HG03039 (cell line): ENCODE data around the gene LMNTD2.
A peak's percentile ranks its signal among the peaks of the same experiment; 100 is the strongest.
"Not testable (repeated sequence)": the region's sequence is repeated elsewhere in the genome, so short reads cannot be mapped to it uniquely, and the experiment has no call there.

Experiments used
- ATAC-seq: cut with Tn5 transposase; IDR thresholded peaks from one replicate; pipeline ENCODE4 v1.9.1; 2021; ENCODE audit warnings: mild to moderate bottlenecking, moderate library complexity; ENCODE audit not compliant: unreplicated experiment

LMNTD2 gene

DNA sequence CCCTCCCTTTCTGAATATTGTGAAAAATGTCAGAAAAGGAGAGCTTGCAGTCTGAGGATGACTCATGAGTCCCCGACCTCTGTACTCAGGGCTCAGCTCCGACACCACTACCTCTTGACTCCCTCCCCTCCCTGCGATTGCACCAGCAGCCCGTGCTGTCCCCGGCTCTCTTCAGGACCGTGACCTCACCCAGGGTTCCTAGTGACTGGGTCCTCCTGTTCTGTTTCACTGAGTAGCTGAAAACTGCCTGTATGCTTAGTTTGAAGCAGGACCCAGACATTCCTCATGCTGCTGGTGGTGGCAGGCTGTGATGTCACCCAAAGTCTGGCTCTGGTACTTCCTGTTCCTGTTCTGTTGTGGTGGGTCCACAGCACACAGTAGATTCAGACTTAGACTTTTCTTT, 27.4 kb upstream of the LMNTD2 start:
- no peak for ATAC-seq

DNA sequence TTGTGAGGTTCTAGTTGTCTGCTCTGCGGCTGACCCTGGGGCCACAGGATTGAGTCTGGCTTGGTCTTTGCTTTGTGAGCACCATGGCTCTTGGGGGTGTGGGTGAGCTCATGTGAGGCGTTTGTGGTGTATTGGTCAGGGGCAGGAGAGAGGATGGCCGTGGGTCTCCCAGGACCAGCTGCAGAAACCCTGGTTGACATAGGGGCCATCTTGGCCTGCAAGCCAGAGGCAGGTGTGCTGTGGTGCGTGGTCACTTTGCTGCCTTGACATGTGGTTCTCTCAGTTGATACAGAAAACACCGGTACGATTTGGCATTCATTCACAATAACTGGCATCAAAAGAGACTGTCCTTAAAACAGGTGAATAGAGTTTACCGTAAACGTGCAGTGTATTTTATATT, 27.0 kb upstream of the LMNTD2 start:
- no peak for ATAC-seq

DNA sequence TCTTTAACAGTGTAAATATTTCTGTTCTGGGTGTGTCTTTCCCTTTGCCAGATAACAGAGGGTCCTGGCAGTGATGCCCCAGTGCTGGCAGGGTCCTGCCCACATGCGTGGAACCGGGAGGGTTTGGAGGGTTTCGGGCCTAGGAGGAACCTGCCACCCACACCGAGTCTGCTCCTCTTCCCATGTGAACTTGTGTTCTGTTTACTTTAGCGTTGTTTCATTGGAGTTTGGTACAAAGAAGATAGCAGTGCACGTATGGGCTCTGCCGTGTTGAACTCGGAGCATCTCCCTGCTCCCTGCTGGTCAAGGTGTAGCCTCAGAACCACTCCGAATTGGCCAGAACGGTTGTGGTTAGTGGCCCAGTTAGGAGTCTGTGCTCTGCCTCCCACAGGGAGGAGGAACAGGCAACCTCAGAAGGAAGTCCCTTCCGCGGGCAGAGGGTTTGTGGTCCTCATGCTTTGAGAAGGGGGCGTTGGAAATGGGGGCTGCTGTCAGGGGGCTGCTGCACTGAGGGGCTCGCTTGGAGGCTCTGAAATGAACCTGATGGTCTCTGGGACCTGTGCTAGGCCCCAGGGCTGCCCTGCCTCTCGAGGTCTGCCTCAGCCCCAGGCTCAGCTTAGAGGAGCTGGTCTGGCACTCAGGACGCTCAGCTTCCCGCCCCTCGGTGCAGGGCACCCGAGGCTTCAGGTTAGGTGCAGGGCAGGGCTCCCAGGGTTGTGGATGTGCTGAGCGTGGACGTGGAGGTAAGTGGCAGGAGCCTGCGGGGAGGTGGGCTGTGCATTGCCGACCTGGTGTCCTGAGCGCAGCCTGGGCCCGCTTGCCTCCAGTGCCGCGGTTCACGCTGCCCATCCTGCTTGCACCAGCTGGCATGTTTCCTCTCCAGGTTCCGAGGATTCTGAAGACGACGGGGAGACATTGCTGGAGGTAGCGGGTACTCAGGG, 26.1 kb upstream of the LMNTD2 start:
- ATAC-seq, result no peak

DNA sequence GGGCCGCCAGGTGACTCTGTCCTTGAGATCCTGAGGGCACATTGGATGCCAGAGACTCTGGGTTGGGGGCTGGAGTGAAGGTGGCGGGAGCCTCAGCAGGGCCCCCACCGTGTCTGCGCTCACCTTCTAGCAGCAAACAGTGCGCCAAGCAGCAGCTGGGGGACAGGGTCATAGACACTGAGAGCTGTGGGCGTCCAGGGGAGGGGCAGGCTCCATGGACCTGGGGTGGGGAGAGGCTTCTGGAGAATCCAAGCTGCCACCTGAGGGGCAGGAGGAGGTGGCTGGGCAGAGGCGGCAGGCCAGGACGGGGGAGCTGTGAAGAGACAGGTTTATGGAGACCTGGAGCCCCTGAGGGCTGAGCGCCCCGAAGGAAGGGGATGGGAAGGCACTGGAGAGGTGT, 23.7 kb upstream of the LMNTD2 start:
- ATAC-seq, result no peak

DNA sequence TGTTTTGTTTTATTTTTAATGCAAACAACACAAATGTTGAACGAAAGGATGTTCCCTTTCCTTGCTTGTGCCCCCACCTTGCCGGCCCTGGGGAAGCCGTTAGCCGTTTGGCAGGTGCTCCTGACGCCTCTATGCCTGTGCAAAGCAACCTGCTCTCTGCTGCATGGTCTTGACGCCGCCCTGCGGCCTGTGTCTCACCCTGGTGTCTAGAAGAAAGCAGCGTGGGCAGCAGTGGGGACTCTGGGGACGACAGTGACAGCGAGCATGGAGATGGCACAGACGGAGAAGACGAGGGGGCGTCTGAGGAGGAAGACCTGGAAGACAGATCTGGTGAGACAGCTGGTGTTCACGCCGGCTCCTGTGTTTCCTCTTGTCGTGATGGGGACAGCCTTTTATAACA, 21.2 kb upstream of the LMNTD2 start:
- ATAC-seq, result no peak

DNA sequence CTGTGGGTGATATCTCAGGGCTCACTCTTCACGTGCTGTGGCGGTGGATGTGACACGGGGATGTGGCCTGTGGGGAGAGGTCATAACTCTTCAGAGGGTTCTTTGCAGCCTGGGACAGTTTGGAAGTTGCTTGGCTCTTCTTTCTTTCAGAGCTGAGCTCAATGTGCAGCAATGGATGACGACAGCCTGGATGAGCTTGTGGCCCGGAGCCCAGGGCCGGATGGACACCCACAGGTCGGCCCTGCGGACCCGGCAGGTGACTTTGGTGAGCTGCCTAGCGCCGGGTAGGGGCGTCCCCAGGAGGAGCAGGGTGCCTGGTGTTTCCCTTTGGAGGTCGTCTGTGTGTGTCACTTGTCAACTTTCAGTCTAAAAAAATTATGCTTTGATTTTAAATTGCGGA, 20.8 kb upstream of the LMNTD2 start:
- no peak for ATAC-seq

DNA sequence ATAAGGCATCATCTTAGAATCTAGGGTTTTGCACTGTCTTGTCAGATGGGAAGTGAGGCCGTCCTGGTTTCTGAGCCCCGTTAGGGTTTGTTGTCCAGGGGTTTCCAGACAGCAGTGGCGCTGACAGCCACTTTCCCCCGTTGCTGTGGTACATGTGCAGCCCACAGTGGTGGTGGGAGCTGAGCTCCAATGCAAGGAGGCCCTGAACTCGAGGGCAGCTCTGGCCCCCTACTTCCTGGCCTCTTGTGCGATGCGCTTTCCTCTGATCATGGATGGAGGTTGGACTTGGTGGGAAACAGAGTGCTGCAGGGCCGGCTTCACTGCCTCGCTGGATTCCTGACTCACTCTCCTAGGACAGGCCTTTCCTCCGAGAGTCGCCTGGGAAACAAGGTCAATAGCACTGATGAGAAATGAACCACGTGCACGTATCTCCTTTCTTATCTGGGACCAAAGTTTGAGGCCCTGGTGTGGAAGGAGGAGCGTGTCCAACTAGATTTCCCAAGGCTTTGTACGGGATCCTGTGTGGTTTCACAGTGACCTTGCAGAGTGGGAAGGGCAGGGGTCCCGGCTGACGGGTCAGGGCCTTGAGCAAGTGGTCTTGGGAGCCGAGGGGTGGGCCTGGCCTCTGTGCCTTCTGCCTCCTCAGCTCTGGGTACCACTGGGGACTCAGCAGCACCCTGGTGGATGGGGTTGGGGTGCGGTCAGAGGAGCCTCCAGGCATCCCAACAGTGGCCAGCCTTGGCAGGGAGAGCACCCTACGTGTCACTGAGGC, 19.5 kb upstream of the LMNTD2 start:
- ATAC-seq, result no peak

DNA sequence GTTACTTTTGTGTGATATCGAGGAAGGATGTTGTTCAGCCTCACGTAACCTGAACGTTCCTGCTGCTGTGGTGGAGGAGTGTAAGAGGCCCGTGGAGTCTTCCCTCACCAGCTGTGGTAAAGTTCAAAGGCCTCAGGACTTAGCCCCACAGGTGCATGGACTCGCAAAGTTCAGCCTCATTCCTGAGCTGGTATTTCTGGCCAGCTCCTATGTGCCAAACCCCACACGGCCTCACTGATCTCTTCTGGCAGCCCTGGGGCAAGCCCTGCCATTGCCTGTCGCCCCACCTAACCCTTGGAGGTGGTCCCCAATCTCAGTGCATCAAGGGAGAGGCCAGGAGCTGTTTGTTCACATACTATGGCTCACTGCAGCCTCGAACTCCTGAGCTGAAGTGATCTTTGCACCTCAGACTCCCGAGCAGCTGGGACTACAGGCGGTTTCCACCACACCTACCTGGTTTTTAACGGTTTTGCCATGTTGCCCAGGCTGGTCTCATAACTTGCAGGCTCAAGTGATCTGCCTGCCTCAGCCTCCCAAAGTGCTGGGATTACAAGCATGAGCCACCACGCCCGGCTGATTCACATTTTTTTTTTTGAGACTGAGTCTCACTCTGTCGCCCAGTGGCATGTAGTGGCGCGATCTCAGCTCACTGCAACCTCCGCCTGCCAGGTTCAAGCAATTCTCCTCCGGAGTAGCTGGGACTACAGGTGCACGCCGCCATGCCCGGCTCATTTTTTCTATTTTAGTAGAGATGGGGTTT, 17.9 kb upstream of the LMNTD2 start:
- ATAC-seq, result no peak

DNA sequence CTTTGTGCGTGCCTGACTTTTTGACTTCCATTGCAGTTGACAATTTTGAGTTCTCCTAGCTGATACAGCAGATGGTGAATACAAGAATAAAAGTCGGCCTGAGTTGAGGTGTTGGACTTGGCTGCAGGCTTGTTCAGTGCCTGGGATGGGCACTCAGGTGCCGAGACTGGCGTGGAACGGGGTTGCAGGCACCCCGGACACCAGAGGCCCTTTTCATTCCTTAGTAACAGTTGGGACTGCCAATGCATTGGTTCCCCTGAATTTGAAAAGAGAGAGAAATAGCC, 17.0 kb upstream of the LMNTD2 start:
- no peak for ATAC-seq

DNA sequence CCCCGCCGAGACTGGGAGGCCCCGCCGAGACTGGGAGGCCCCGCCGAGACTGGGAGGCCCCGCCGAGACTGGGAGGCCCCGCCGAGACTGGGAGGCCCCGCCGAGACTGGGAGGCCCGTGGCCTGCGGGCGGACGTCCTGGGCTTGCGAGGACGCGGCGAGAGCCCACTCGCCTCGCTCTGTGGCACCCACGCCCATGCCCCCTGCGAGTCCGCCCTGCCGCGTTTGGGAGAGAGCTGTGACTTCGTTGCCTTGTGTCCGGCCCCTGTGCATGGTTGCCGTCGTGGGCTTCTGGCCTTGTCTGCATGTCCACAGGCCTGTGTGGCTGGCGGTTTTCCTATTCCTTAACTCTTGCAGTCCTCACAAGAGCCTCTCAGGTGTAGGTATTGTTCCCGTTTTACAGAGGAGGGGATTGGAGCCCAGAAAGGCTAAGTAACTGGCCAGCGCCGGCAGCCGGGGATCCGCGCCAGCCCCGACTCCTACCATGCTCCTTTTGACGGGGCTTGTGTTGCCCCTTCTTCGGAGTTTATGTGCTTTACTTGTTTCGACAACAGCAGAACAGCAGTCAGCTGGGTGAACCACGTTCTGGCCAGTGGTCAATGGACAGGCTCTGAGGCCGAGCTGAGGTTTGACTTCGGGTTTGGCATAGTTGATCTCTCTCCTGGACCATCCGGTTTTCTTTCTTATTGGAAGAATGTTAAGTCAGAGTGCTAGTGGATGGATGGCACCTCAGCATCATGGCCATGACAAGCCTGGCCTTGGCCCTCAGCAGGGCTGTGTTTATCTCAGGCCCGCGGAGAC, 16.5 kb upstream of the LMNTD2 start:
- no peak for ATAC-seq

DNA sequence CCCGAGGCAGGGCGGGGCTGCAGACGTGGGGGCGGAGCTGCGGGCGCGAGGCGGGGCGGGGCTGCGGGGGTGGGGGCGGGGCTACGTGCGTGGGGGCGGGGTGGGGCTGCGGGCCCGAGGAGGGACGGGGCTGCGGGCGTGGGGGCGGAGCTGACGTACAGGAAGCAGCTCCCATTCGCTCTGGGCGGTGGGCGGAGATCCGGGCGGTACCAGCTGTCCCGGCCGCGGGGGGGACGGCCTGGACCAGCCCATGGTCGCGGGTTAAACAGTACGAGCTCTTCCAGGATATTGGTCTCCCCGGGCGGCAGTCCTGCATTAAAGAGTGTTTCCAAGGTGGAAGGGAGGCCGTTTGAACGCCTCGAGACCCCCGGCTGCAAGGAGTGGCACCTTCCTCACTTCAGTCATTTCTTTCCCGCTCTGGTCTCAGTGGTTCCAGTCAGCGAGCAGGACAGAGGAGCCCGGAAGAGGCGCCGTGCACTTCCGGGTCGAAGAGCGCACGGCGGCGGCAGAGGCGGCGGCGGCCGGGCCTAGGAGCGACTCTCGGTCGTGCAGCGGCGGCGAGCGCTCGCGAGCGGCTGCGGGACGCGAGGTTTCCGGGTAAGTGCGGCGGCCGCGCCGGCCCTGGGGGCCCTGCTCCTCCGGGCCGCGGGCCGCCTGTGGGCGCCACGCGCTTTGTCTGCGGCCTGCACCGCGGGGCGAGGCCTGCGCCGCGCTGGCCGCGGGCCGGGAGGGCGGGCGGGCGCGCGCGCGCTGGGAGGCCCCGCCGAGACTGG, 15.6 kb upstream of the LMNTD2 start, which contains the start of gene PHRF1:
PHRF1 (plus strand) TSS at position 475 of the 773 bp plus-strand sequence. CDS start 5,043 bp downstream, outside the sequence.
- peak; percentile 66 for ATAC-seq

DNA sequence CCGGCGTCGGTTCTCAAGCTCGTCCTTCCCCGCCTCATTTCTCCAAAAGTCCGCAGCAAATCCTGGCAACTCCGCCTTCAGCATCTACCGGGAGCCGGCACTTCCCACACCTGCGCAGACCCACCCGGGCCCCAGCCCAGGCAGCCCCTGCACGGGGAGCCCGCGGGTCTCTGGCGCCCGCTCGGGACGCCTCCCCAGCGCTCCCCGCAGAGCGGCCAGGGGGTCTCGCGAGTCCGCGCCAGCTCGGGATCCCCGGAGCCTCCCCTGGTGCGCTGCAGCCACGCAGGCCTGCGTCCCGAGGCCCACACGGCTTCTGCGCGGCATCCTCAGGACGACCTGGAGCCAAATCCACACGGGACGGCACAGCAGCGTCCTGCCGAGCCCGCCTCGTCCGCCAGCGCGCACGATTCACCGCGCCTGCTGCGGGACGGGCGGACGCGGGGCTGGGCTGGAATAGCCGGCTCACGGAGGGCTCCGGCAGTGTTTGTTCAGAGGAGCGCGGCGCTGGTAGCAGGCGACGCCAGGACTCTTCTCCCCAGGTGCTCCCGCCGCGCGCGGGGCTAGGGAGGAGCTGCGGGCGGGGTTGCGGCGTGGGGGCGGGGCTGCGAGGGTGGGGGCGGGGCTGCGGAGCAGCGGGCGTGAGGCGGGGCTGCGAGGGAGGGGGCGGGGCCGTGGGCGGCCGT, 14.9 kb upstream of the LMNTD2 start:
- peak; percentile 31 for ATAC-seq

DNA sequence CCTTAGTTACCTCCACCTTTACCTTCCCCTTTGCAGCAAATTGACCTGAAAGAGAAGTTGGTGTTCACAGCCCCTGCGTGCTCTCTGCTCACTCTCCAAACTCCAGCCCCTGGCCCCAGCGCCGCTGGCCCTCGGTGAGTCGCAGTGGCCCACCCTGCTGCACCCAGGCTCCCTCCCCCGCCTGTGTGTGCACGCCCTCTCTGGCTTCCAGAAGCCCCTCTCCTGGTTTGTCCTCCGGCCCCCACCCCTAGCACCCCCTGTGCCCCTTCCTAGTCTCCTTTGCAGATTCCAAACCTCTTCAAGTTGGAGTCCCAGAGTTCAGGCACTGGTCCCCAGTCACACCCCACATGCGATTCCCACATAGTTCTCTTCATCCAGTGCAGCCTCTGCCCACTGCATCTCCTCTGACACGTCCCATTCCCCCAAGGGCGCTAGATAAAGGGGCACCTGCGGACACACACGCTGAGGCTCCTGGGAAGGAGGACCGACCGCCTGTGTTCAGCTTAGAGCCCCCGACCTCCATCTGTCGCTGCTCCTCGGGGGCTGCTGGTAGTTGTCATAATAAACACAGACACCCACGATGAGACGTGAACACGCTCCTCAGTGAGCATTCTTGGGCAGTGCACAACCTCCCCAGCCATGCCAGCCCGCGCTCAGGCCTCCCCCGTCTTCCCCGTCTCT, 14.2 kb upstream of the LMNTD2 start:
- ATAC-seq, result no peak

DNA sequence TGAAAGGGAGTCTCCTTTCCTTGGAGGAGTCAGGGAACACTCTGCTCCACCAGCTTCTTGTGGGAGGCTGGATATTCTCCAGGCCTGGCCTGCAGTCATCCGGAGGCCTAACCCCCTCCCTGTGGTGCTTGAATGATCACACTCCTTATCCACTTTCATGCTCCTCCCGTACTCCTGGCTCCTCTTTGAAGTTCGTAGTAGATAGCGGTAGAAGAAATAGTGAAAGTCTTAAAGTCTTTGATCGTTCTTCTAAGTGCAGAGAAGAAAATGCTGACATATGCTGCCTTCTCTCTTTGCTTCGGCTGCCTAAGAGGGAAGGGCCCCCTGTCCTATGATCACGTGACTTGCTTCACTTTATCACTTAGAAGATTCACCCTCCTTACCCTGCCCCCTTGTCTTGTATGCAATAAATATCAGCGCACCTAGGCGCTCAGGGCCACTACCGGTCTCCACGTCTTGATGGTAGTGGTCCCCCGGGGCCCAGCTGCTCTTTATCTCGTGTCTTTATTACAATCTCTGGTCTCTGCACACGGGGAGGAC, 13.6 kb upstream of the LMNTD2 start:
- ATAC-seq, result not testable (repeated sequence)

DNA sequence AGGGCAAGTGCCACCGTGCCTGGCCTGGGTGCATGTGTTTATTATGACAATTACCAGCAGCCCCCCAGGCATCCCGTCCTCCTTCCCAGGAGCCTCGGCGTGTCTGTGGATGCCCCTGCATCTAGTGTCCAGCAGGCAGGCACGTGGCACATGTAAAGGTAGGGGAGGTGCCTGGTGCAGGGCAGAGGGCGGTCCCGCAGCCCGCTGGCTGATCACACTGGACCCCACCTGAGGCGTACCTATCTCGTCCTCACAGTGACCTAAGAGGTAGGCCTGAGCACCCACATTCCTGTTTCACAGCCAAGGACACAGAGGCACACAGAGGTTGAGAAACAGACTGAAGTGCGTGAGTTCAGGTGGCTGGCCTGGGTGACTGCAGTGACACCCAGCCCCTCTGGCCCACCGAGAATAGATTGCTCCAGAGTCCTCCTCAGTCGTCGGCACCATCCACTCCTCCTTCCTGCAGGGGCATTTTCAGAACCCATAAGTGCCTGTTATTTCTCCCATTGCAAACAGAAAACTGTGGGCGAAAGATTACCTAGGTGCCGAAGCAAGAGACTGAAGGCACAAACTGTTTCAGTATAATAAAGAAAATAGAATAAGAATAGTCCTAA, 12.7 kb upstream of the LMNTD2 start:
- no peak for ATAC-seq

DNA sequence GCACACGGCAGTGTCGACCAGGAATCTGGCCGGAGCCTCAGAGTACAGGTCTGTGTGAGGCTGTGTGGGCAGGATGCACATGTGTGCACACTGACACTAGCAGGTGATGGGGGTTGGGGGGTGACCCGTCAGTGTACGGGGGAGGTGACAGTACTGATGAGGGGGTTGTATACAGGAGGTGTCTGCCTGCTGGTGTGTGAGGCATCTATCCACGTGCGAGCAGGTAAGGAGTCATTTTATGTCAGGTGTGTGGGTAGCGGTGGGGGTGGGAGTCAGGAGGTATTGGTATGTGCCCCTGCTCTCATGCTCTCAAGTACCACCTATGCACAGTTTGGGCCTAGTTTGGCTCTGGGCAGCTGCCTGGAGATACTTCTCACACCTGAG, 11.3 kb upstream of the LMNTD2 start:
- no peak for ATAC-seq

DNA sequence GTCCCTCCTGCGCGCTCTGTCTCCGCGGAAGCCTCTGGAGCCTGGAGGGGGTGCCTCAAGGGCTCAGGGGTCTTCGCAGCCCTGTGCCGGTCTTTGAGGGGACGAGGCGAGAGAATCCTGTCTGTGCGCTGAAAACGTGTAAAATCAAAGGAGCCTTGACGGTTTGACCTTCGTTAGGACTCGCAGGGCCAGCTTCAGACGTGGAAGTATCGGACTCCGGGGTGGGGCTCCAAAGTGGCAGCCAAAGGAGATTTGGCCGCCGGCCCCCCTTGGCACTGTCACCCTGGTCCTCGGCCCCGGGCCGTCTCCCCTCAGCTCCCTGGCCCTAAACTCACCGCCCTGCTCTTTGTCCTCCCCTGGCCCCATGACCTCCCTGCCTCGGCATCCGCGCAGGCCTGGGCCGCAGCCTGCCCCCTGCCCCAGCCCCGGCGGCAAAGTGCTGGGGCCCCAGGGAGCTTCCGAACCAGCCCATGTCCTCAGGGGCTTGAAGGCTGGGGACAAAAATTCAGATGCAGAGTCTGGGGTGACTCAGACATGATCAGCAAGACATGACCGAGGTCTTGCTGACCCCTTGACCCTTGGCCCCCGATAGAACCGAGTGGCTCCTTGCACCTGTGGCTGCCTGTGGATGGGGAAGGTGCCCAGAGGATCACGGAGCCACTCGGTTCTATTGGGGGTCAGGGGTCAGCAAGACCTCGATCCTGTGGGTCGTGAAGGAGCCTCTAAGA, 8.8 kb upstream of the LMNTD2 start:
- no peak for ATAC-seq
